Measurements from ENCODE around the gene SPG7. TPM values are rescaled to one million over a fixed set of nuclear protein-coding genes. Genes with fewer than 3 reads are reported as not detected.

The SPG7 gene
- total RNA-seq, 1 experiment from 2014 or later = 53.9 TPM

DNA sequence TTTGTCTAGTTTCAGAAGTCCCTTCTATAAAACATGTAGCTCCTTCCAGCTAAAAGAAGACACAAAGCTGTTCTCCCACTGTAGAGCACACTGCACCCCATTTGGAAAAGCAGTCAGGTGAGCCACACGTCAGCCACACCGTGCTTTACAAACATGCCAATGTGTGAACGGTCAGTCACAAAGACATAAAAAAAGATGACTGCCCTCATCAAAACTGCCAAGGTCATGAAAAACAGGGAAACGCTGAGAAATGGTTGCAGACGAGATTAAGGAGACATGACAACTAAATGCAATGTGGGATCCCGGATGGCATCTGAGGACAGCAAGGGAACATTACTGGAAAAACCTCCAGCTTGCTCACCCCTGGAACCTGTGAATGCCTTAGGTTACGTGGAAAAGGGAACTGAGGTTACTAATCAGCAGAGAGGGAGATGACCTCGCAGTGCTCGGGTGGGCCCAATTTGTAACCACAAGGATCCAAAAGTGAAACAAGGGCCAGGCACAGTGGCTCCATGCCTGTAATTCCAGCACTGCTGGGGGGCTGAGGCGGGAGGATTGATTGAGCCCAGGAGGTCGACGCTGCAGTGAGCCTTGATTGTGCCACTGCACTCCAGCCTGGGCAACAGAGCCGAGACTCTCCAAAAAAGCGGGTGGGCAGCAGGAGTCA, 25.9 kb upstream of the SPG7 start:
- no peak for DNase-seq (ENCODE audit: low read depth, low spot score)
- in situ Hi-C loops (cut with HindIII; ENCODE audit: low pct_unique_long_range_greater_than_20kb, low sequenced_read_pairs) = no loop called here

DNA sequence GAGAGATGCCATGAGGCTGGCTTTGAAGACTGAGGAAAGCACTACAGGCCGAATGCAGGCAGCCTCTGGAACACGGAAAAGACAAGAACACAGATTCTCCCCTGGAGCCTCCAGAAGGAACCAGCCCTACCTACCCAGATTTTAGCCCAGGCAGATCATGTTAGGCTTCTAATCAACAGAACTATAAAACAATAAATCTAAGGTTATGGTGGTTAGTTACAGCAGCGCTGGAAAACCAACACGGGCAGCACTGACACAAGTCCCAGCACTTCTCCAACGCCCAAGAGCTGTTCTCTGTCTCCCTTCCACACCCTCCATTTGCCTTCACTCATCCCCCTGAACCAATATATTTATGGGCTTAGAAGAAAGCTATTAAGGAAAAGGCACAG, 25.4 kb upstream of the SPG7 start:
- DNase-seq (ENCODE audit: low read depth, low spot score) = no peak
- in situ Hi-C loops (cut with HindIII; ENCODE audit: low pct_unique_long_range_greater_than_20kb, low sequenced_read_pairs) = no loop called here

DNA sequence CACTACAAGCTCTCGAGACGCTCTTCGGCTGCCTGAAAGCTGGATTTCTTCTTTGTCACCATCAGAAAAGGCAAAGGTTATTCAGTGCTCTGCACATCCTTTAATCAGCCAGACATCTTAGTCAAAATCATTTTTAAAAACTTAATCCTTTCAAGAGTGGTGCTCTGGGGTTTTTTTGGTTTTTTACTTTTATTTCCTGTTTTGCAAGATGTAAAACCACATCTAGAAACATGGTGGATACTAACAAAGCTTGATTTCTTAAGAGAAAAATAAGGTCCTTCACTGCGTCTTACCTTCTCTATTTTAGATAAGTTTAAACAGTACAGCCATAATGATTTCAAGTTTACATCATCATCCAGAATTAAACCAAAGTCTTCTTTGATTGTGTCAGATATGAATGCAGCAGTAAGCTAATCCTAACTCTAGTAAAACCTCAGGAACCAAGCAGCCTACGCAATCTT, 24.1 kb upstream of the SPG7 start:
- in situ Hi-C loops (cut with HindIII; ENCODE audit: low pct_unique_long_range_greater_than_20kb, low sequenced_read_pairs) = no loop called here

DNA sequence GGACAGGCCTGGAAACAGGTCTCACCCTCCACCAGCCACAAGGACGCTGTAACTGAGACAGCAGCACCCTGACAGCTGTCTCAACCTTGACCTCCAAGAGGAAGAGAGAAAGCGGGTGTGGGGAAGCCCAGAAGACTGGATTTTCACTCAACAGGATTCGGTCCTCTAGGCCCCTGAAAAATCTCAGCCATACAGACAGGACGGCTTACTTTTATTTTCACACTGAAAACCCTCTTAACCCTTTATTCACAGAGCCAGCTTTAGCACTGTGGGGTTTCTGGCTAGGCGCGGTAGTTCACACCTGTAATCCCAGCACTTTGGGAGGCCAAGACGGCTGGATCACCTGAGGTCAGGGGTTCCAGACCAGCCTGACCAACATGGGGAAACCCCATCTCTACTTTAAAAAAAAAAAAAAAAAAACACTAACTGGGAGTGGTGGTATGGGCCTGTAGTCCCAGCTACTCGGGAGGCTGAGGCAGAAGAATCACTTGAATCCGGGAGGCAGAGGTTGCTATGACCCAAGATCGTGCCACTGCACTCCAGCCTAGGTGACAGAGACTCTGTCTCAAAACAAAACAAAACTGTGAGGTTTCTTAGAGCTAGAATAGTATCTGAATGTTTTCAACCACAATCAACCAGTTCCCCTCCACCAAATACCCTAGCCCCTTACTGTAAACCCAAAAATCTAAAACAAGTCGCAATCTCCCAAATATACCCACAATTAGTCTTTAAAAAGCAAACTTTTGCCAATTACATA, 23.1 kb upstream of the SPG7 start:
- DNase-seq (ENCODE audit: low read depth, low spot score) = no peak
- in situ Hi-C loops (cut with HindIII; ENCODE audit: low pct_unique_long_range_greater_than_20kb, low sequenced_read_pairs) = no loop called here

More for the DNA sequence above, 24.1 kb upstream of the SPG7 start:
- DNase-seq (ENCODE audit: low read depth, low spot score) = no peak

DNA sequence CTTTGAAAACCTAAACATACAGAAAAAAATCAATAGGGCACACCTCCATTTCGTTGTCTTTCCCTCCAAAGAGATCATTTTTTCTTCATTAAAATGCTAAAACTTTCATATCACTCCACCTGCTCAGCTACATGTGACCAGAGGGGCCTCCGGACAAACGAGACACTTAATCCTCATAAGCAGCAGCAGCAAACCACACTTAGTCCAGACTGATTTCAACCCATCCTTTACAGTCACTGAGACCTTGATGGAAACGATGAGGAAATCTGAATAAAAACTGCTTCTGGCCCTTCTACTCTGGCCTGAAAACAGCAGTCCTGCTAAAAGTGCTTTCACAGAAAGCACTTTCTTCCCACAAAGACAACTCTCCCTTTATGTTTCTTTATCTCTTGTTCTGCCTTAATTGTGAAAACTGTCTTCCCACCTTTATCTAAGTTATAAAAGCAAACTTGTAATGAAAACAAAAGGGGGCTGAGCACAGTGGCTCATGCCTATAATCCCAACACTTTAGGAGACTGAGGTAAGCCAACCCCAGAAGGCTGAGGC, 22.4 kb upstream of the SPG7 start:
- no peak for DNase-seq (ENCODE audit: low read depth, low spot score)
- in situ Hi-C loops (cut with HindIII; ENCODE audit: low pct_unique_long_range_greater_than_20kb, low sequenced_read_pairs) = no loop called here

DNA sequence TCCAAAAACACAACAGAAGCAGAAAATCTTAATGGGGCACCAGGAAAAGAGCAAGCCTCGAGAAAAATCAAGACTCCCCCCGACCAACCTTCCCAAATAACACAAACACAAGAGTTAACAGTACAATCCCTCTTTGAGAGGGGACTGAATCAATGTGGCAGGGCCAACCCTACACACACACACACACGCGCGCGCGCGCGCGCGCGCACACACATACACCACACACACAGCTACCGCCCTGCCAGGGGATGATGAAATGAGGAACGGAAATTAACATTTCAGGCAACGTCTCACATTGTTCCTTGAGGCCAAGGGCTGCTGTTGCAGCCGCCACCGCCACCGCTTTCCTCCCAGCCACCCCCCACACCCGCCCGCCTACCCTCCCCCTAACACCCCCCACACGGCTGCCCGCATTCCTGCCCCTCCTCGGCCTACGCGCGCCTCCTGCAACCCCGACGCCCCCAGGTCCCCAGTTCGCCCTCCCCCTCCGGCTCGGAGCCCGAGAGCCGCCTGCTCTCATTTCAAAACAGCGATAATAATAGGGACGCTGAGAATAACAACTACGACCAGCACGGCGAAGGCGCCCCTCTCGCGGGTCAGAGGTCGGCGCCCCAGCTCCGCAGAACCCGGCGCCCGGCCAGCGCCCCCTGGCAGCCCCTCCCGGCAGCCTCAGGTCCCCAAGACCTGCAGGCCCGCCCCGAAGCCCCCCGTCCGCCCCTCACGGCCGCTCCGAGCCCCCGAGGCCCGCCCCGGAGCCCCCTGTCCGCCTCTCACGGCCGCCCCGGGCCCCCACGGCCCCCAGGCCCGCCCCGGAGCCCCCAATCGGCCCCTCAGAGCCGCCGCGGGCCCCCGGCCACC, 18.9 kb upstream of the SPG7 start:
- in situ Hi-C loops (cut with HindIII; ENCODE audit: low pct_unique_long_range_greater_than_20kb, low sequenced_read_pairs) = no loop called here
- peak; percentile 91 for DNase-seq (ENCODE audit: low read depth, low spot score)

DNA sequence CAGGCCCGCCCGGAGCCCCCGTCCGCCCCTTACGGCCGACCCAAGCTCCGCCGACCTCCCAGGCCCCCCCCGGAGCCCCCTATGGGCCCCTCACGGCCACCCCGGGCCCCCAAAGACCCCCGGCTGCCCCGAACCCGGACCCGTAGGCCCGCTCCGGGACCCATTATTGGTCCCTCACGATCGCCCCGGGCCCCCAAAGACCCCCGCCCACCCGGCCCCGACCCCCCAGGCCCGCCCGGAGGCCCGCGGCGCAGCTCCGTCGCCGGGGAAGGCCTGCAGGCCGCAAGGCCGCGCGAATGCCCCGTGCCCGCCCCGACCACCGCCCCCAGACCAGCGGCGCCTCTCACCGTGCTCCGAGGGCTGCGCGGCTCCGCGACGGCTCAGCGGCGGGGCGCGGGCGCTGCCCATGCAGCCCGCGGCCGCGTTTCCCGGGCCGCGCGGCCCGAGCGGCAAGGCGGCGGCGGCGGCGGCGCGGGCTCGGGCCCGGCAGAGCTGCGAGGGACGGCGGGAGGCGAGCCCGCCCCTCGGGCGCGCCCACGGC, 18.2 kb upstream of the SPG7 start:
- in situ Hi-C loops (cut with HindIII; ENCODE audit: low pct_unique_long_range_greater_than_20kb, low sequenced_read_pairs) = no loop called here
- DNase-seq (ENCODE audit: low read depth, low spot score) = no peak

DNA sequence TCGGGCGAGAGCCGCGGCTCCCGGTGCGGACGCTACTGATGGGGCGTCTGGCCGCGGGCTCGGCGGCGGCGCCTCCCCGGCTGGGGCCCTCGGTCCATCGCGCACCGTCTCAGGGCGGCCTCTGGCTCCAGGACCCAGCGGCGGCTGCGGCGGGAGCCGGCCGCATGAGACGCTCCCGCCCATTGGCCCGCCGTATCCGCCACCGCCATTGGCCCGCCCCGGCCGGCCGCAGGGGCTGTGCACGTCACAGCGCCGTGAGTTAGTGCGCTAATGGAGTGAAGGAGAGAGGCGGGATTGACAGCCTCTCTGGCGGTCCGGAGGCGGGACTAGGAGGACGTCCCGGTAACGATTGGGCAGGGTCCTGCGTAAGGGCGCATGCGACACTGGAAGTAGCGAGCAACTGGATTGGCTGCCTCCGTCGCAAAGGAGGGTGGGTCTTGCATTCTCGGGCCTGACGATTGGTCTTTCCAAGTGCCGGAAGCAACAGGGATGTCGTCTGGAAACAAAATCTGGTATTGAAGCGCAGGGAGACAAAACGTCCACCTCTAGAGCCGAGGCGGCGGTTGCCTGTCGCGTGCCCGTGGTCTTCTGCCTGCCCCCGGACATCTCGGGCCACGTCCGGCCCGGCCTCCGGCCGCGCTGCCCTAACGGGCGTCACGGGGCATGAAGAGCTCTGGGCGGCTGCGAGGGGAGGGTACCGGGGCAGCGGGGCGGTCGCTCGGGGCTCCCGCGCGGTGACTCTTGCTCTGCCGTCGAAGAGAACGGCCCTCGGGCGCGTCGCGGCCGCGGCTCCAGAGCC, 17.6 kb upstream of the SPG7 start, which contains the start of gene ANKRD11:
Gene ANKRD11 (minus strand): TSS at position 123 of the 799 bp plus-strand sequence. CDS start 173,542 bp downstream, outside the sequence.
- peak; percentile 99 for DNase-seq (ENCODE audit: low read depth, low spot score)
- in situ Hi-C loops (cut with HindIII; ENCODE audit: low pct_unique_long_range_greater_than_20kb, low sequenced_read_pairs) = no loop called here

DNA sequence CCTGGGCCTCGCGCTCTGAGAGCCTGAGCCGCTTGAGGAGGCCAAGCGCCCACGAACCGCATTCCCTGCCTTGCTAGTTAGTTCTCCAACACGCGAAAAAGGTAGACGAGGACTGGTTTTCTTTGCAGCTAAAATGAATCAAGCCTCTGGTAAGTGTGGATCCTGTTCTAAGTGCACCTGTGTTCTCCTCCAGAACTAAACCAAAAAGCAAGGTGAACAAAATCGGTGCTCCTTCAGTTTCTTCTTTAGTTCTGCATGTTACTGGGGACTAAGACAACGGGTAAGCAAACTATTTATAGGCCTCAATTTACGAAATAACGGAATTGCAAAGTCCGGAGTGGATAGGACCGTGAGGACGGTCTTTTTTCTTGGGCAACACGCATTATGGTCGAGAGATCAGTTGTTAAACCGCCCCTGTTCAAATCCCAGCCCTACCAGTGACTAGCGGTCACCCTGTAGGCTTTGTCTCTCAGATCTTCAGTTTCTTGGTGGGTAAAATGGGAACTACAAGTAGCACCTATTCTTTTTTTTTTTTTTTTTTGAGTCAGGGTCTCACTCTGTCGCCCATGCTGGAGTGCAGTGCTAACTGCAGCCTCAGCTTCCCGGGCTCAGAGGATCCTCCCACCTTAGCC, 16.8 kb upstream of the SPG7 start:
- in situ Hi-C loops (cut with HindIII; ENCODE audit: low pct_unique_long_range_greater_than_20kb, low sequenced_read_pairs) = no loop called here
- peak; percentile 10 for DNase-seq (ENCODE audit: low read depth, low spot score)

DNA sequence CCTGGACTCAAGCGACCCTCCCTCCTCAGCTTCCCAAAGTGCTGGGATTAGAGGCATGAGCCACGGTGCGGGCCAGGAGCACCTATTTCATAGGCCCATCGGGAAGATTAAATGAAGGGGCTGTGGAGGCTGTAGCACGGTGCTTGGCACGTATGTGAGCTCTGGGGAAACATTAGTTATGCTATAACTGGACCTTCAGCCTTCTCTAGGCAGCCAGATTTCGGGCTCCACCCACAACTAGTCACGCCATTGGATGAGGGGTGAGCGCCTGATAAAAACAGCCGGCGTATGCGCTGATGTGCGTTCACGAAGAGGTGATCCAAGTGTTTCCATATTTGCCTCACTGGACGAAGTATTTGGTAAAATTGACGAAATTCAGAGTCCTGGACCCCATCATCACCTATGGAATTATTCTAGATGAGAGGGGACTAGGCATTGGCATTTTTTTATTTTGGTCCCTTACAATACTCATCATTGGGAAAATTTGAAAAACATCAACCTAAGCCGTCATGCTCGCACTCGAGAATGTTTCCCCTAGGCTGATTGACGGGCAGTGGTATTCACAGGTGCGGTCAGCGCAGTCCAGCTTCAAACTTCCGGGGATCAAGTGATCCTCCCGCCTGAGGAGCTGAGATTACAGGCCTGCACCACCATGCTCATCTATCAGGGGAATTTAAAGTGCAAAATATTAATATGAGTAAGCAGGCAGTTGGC, 16.1 kb upstream of the SPG7 start:
- DNase-seq (ENCODE audit: low read depth, low spot score) = no peak
- in situ Hi-C loops (cut with HindIII; ENCODE audit: low pct_unique_long_range_greater_than_20kb, low sequenced_read_pairs) = no loop called here

DNA sequence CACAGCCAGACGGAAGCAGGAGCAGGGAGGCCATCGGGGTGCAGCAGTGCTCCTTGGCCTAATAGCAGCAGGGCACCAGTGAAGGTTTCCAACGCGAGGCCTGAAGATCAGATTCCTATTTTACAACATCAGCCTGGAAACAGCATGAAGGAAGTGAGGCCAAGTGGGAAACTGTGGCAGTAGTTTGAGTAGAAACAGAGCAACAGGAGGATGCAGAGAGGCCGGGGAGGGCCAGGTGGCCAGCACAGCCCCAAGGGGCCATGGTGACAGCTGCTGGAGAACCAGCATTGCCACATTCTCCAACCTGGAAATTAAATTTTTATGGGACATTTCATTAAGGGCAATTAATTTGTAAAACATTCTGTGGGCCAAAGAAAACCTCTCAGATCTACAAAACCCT, 14.4 kb upstream of the SPG7 start:
- in situ Hi-C loops (cut with HindIII; ENCODE audit: low pct_unique_long_range_greater_than_20kb, low sequenced_read_pairs) = no loop called here
- no peak for DNase-seq (ENCODE audit: low read depth, low spot score)

DNA sequence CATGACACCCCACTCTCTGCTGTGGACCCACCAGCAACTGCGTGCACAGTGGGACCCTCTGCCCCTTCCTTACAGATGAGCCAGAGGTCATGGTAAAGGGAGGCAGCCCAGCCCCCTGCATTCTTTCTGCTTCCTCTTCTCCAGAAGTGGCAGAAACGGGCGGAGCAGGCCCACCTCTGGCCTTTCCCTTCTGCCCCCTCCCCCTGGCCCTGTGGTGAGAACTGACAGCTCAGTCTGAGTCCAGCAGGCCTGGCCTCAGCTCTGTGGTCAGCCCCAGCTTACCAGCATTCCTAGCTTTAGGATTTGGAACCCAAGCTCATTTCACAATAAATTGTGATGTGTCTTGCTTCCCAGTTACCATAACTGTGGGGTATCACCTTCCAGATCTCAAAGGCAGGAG, 13.1 kb upstream of the SPG7 start:
- in situ Hi-C loops (cut with HindIII; ENCODE audit: low pct_unique_long_range_greater_than_20kb, low sequenced_read_pairs) = no loop called here
- DNase-seq (ENCODE audit: low read depth, low spot score) = no peak

DNA sequence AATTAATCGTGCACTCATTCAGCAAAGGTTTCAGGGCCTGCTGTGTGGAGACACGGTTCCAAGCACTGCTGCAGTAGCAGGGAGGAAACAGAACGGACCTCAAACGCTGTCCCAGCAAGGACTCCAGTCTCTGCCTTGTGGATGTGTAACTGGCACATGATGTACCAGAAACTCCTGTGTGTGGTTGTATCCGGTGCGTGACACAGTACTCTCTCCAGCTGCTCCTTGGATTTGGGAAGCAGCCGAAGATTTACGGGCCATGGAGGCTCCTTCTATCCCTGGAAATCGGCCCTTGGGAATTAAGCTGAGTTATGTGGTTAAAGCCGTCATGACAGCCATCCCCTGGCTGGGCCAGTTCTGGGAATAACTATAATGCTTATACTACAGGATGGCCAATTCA, 9.4 kb upstream of the SPG7 start:
- DNase-seq (ENCODE audit: low read depth, low spot score) = peak; percentile 89
- in situ Hi-C loops (cut with HindIII; ENCODE audit: low pct_unique_long_range_greater_than_20kb, low sequenced_read_pairs) = no loop called here

DNA sequence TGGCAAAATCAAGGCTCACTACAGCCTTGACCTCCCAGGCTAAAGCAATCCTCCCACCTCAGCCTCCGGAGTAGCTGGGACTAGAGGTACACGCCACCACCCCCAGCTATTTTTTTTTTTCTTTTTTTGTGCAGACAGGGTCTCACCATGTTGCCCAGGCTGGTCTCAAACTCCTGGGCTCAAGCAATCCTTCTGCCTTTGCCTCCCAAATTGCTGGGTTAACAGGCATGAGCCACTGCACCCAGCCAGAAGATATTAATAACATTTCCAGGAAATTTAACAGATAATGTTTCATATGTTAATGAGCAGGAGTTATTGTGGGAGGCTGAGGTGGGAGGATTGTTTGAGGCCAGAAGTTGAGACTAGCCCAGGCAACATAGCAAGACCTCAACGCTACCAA, 8.4 kb upstream of the SPG7 start:
- in situ Hi-C loops (cut with HindIII; ENCODE audit: low pct_unique_long_range_greater_than_20kb, low sequenced_read_pairs) = no loop called here
- DNase-seq (ENCODE audit: low read depth, low spot score) = no peak

DNA sequence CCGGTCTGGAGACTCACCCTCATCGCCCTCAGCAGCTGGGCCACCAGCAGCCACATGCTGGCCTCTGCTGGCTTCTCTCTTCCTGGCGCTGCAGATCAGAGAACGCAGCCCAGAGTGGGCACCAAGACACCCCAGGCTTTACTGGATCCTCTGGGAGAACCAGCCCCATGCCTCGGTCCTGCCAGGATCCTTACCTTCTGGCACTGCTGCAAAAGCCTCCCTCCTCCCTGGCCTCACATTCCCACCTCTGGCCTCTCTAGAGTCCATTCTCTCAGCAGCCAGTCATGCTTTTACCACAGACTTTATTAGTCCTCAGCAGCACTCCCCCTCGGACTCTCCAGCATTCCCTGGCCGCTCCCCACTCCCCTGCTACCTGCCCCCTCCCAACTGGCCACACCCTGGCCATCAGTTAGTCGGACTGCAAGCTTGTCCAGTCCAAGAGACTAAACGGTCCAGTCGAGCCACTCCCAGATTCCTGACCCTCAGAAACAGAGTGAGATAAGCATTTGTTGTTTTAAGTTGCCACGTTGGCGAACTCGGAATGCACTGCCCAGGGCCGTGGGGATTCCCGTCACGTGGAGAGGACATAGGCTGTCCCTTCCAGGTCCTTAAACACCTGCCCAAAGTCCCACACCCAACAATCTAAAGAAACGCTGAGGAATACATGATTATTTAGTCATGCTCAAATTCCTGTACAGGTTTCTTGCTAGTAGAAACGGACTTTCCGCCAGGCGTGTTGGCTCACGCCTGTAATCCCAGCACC, 5.9 kb upstream of the SPG7 start:
- in situ Hi-C loops (cut with HindIII; ENCODE audit: low pct_unique_long_range_greater_than_20kb, low sequenced_read_pairs) = no loop called here
- no peak for DNase-seq (ENCODE audit: low read depth, low spot score)
